ENCODE results near the gene STOM.
A peak's percentile ranks its signal among the peaks of the same experiment; 100 is the strongest.

STOM gene

DNA sequence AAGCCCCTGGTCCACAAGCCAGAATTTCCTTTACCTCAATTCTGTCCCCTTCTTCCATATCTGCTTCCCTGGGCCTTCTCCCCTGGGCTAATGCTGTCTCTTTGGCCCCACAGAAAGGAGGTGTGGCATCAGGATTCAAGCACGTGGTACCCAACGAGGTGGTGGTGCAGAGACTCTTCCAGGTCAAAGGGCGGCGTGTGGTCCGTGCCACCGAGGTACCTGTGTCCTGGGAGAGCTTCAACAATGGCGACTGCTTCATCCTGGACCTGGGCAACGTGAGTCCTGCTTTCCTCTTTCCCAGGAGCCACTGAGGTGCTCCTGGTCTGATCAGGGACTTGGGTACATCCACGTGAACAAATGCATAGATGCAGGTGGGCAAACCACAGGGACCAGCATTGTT lies 59.5 kb downstream of the STOM start:
- H3K18ac ChIP-seq (ENCODE audit: low read length), result no peak overlapping the region
- peak overlapping the region; percentile 8 for H3K23ac ChIP-seq (ENCODE audit: low read depth, low read length, poor library complexity)
- H3K9me3 ChIP-seq (replicated peaks in 1 of 2; ENCODE audit: control insufficient read depth in 2 of 2, insufficient read depth in 1 of 2, low read depth in 1 of 2, low read length in 2 of 2), result no peaks in the 10 kb centered on the region
- H2AK5ac ChIP-seq (ENCODE audit: low read depth, low read length), result no peak overlapping the region
- no peak overlapping the region for H3K14ac ChIP-seq (ENCODE audit: low read length)
- H3K36me3 ChIP-seq (replicated peaks in 1 of 2; ENCODE audit: control insufficient read depth in 2 of 2, insufficient read depth in 2 of 2, low read length in 2 of 2), result peaks cover 0 to 2% of the 10 kb centered on the region in 2 donors
- no peaks in the 10 kb centered on the region for H3K27me3 ChIP-seq (ENCODE audit: control insufficient read depth in 3 of 3, insufficient read depth in 3 of 3, low read depth in 1 of 3, low read length in 3 of 3)
- no peak overlapping the region for H3K9ac ChIP-seq (ENCODE audit: low read depth, low read length, poor library complexity)
- H2BK15ac ChIP-seq (ENCODE audit: low read length), result no peak overlapping the region
- no peak overlapping the region for H3K4ac ChIP-seq (ENCODE audit: low read length)
- H3K4me3 ChIP-seq (ENCODE audit: low read length in 2 of 2), result no peak overlapping the region
- no peak overlapping the region for H3K27ac ChIP-seq (replicated peaks; ENCODE audit: low read length)
- H3K4me1 ChIP-seq (ENCODE audit: control insufficient read depth in 2 of 2, insufficient read depth in 1 of 2, low read depth in 1 of 2, low read length in 2 of 2), result peaks cover 2 to 4% of the 10 kb centered on the region in 2 donors
- no peak overlapping the region for H2AFZ ChIP-seq (ENCODE audit: low read length)
- no peak for DNase-seq (ENCODE audit: low spot score)
- peaks cover 2% of the 10 kb centered on the region for H3K79me1 ChIP-seq (ENCODE audit: low read depth, low read length)
- H4K91ac ChIP-seq (ENCODE audit: low read depth, low read length, poor library complexity), result no peak overlapping the region
- WGBS, 2 donors (ENCODE audit: extremely low coverage in 2 of 2, insufficient read length in 2 of 2, insufficient replicate concordance in 1 of 2), result no CpG with 5 or more reads among the region's 9 CpGs
- no peak overlapping the region for H2BK5ac ChIP-seq (ENCODE audit: low read length)
- no peak overlapping the region for H2BK12ac ChIP-seq (ENCODE audit: low read length)
- no peak overlapping the region for H3K4me2 ChIP-seq (ENCODE audit: insufficient read depth, low read length, poor library complexity, severe bottlenecking)
- H4K8ac ChIP-seq (ENCODE audit: low read depth, low read length), result no peak overlapping the region
- H2BK120ac ChIP-seq (ENCODE audit: low read depth, low read length), result no peak overlapping the region

DNA sequence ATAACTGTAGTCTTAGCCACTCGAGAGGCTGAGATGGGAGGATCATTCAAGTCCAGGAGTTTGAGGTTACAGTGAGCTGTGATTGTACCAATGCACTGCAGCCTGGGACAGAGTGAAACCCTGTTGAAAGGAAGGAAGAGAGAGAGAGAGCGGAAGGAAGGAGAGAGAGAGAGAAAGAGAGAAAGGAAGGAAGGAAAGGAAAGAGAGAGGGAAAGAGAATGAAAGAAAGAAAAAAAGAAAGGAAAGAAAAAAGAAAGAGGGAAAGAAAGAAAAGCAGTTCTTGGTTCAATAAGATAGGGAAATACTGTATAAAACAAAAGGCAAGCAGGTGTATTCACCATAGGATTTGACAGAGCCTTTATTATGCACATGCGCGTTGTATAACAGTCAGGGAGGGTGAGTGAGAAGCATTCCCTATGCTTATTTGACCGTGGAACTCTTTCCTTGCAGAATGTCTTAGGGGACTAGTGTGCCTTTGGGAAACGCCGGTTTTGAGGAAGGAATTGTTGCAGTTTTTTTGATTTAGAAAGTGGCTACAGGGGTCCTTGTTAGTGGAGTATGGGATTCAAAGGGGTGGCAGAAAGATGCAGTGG lies 60.1 kb downstream of the STOM start:
- no peak overlapping the region for H2AK5ac ChIP-seq (ENCODE audit: low read depth, low read length)
- H2BK5ac ChIP-seq (ENCODE audit: low read length), result no peak overlapping the region
- H4K8ac ChIP-seq (ENCODE audit: low read depth, low read length), result no peak overlapping the region
- WGBS, 2 donors (ENCODE audit: extremely low coverage in 2 of 2, insufficient read length in 2 of 2, insufficient replicate concordance in 1 of 2), result no CpG with 5 or more reads among the region's 7 CpGs
- no peak overlapping the region for H3K27ac ChIP-seq (replicated peaks; ENCODE audit: low read length)
- H3K9me3 ChIP-seq (replicated peaks in 1 of 2; ENCODE audit: control insufficient read depth in 2 of 2, insufficient read depth in 1 of 2, low read depth in 1 of 2, low read length in 2 of 2), result no peaks in the 10 kb centered on the region
- no peak overlapping the region for H2BK12ac ChIP-seq (ENCODE audit: low read length)
- H3K4ac ChIP-seq (ENCODE audit: low read length), result no peak overlapping the region
- H3K18ac ChIP-seq (ENCODE audit: low read length), result no peak overlapping the region
- H2AFZ ChIP-seq (ENCODE audit: low read length), result no peak overlapping the region
- no peak overlapping the region for H3K4me2 ChIP-seq (ENCODE audit: insufficient read depth, low read length, poor library complexity, severe bottlenecking)
- peaks cover 2 to 6% of the 10 kb centered on the region in 2 donors for H3K4me1 ChIP-seq (ENCODE audit: control insufficient read depth in 2 of 2, insufficient read depth in 1 of 2, low read depth in 1 of 2, low read length in 2 of 2)
- H3K9ac ChIP-seq (ENCODE audit: low read depth, low read length, poor library complexity), result no peak overlapping the region
- no peak overlapping the region for H2BK15ac ChIP-seq (ENCODE audit: low read length)
- no peak overlapping the region for H2BK120ac ChIP-seq (ENCODE audit: low read depth, low read length)
- no peak for DNase-seq (ENCODE audit: low spot score)
- H3K14ac ChIP-seq (ENCODE audit: low read length), result no peak overlapping the region
- H3K4me3 ChIP-seq (ENCODE audit: low read length in 2 of 2), result no peak overlapping the region
- H3K36me3 ChIP-seq (replicated peaks in 1 of 2; ENCODE audit: control insufficient read depth in 2 of 2, insufficient read depth in 2 of 2, low read length in 2 of 2), result peaks cover 0 to 2% of the 10 kb centered on the region in 2 donors
- H3K27me3 ChIP-seq (ENCODE audit: control insufficient read depth in 3 of 3, insufficient read depth in 3 of 3, low read depth in 1 of 3, low read length in 3 of 3), result no peaks in the 10 kb centered on the region
- H4K91ac ChIP-seq (ENCODE audit: low read depth, low read length, poor library complexity), result no peak overlapping the region
- H3K79me1 ChIP-seq (ENCODE audit: low read depth, low read length), result peaks cover 2% of the 10 kb centered on the region
- H3K23ac ChIP-seq (ENCODE audit: low read depth, low read length, poor library complexity), result no peak overlapping the region

DNA sequence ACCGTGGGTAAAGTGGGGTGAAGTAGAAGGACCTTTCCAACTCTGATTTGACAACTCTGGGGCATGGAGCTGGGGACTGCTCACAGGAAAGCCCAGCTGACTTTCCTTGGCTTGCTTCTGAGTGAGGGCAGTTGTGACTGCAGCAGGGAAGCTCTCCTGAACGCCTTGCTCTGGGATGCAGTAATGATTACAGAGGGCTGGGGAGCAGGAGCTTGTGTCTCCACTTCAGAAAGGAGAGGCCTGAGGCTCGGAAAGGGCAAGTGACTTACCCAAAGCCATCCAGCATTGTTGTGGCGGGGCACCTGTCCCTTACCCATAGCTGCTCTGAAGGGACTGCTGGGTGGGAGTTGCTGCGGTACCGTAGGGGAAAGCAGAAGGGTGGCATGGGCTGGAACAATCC lies 60.9 kb downstream of the STOM start:
- Histone ChIP-seq H2BK120ac (ENCODE audit: low read depth, low read length) (no peak overlapping the region), H3K9ac (ENCODE audit: low read depth, low read length, poor library complexity) (no peak overlapping the region), H3K4me2 (ENCODE audit: insufficient read depth, low read length, poor library complexity, severe bottlenecking) (no peak overlapping the region), H3K27ac (replicated peaks; ENCODE audit: low read length) (no peak overlapping the region), H3K4ac (ENCODE audit: low read length) (no peak overlapping the region), H3K4me1 (ENCODE audit: control insufficient read depth in 2 of 2, insufficient read depth in 1 of 2, low read depth in 1 of 2, low read length in 2 of 2) (peaks cover 2 to 6% of the 10 kb centered on the region in 2 donors), H3K14ac (ENCODE audit: low read length) (no peak overlapping the region), H3K9me3 (replicated peaks in 1 of 2; ENCODE audit: control insufficient read depth in 2 of 2, insufficient read depth in 1 of 2, low read depth in 1 of 2, low read length in 2 of 2) (no peaks in the 10 kb centered on the region), H3K36me3 (replicated peaks in 1 of 2; ENCODE audit: control insufficient read depth in 2 of 2, insufficient read depth in 2 of 2, low read length in 2 of 2) (peaks cover 0 to 2% of the 10 kb centered on the region in 2 donors), H2BK15ac (ENCODE audit: low read length) (no peak overlapping the region), H2BK5ac (ENCODE audit: low read length) (no peak overlapping the region), H3K23ac (ENCODE audit: low read depth, low read length, poor library complexity) (no peak overlapping the region), H3K4me3 (ENCODE audit: low read length in 2 of 2) (no peak overlapping the region), H2AK5ac (ENCODE audit: low read depth, low read length) (no peak overlapping the region), H3K27me3 (ENCODE audit: control insufficient read depth in 3 of 3, insufficient read depth in 3 of 3, low read depth in 1 of 3, low read length in 3 of 3) (no peaks in the 10 kb centered on the region), H3K79me1 (ENCODE audit: low read depth, low read length) (peaks cover 2% of the 10 kb centered on the region), H4K91ac (ENCODE audit: low read depth, low read length, poor library complexity) (no peak overlapping the region), H4K8ac (ENCODE audit: low read depth, low read length) (no peak overlapping the region), H3K18ac (ENCODE audit: low read length) (no peak overlapping the region), H2AFZ (ENCODE audit: low read length) (no peak overlapping the region), H2BK12ac (ENCODE audit: low read length) (no peak overlapping the region)
- no peak for DNase-seq (ENCODE audit: low spot score)
- WGBS, 2 donors (ENCODE audit: extremely low coverage in 2 of 2, insufficient read length in 2 of 2, insufficient replicate concordance in 1 of 2), result no CpG with 5 or more reads among the region's 6 CpGs

DNA sequence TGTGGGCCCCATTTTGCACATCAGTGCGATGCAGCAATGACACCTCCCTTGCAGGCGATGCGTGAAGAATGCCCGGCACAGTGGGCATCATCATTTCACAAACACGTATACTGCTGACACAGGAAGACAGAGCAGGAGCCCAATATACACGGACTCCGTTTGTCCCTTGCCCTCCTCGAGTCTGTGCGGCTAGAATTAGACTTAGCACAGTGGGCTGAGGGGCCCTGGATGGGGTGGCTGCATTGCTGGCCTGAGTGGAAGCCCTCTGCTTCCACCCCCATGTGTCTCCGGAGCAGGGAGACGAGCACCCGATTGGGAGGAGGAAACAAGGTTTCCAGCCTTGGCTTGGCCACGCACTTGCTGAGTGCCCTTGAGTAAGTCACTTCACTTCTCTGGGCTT lies 61.3 kb downstream of the STOM start:
- no peak overlapping the region for H3K4me2 ChIP-seq (ENCODE audit: insufficient read depth, low read length, poor library complexity, severe bottlenecking)
- H3K79me1 ChIP-seq (ENCODE audit: low read depth, low read length), result peaks cover 2% of the 10 kb centered on the region
- H3K23ac ChIP-seq (ENCODE audit: low read depth, low read length, poor library complexity), result no peak overlapping the region
- DNase-seq (ENCODE audit: low spot score), result no peak
- H3K14ac ChIP-seq (ENCODE audit: low read length), result no peak overlapping the region
- WGBS, 2 donors (ENCODE audit: extremely low coverage in 2 of 2, insufficient read length in 2 of 2, insufficient replicate concordance in 1 of 2), result no CpG with 5 or more reads among the region's 13 CpGs
- no peak overlapping the region for H4K8ac ChIP-seq (ENCODE audit: low read depth, low read length)
- peaks cover 0 to 2% of the 10 kb centered on the region in 2 donors for H3K36me3 ChIP-seq (replicated peaks in 1 of 2; ENCODE audit: control insufficient read depth in 2 of 2, insufficient read depth in 2 of 2, low read length in 2 of 2)
- no peak overlapping the region for H2BK120ac ChIP-seq (ENCODE audit: low read depth, low read length)
- peak overlapping the region; percentile 36 for H3K9ac ChIP-seq (ENCODE audit: low read depth, low read length, poor library complexity)
- peak overlapping the region; percentile 24 for H2AK5ac ChIP-seq (ENCODE audit: low read depth, low read length)
- no peak overlapping the region for H2BK12ac ChIP-seq (ENCODE audit: low read length)
- no peaks in the 10 kb centered on the region for H3K9me3 ChIP-seq (replicated peaks in 1 of 2; ENCODE audit: control insufficient read depth in 2 of 2, insufficient read depth in 1 of 2, low read depth in 1 of 2, low read length in 2 of 2)
- H3K27ac ChIP-seq (replicated peaks; ENCODE audit: low read length), result no peak overlapping the region
- H2BK15ac ChIP-seq (ENCODE audit: low read length), result no peak overlapping the region
- H3K4ac ChIP-seq (ENCODE audit: low read length), result no peak overlapping the region
- no peak overlapping the region for H4K91ac ChIP-seq (ENCODE audit: low read depth, low read length, poor library complexity)
- H2AFZ ChIP-seq (ENCODE audit: low read length), result no peak overlapping the region
- H3K4me1 ChIP-seq (ENCODE audit: control insufficient read depth in 2 of 2, insufficient read depth in 1 of 2, low read depth in 1 of 2, low read length in 2 of 2), result peaks cover 2 to 6% of the 10 kb centered on the region in 2 donors
- H3K4me3 ChIP-seq (ENCODE audit: low read length in 2 of 2), result no peak overlapping the region
- H3K27me3 ChIP-seq (ENCODE audit: control insufficient read depth in 3 of 3, insufficient read depth in 3 of 3, low read depth in 1 of 3, low read length in 3 of 3), result no peaks in the 10 kb centered on the region
- no peak overlapping the region for H3K18ac ChIP-seq (ENCODE audit: low read length)
- no peak overlapping the region for H2BK5ac ChIP-seq (ENCODE audit: low read length)
